ENCODE data around the gene BCAS3.

Gene BCAS3

GRCh38 chr17:61363601-61364462 is 686.2 kb downstream of the BCAS3 start:
- DNase-seq (ENCODE audit: low read depth in 2 of 2) = no peak

- no peak for DNase-seq (ENCODE audit: low read depth in 2 of 2)
These were observed 686.8 kb downstream of the BCAS3 start for GRCh38 chr17:61364463-61364846.

GRCh38 chr17:61366076-61366714 is 688.5 kb downstream of the BCAS3 start:
- no peak for DNase-seq (ENCODE audit: low read depth in 2 of 2)

- no peak for DNase-seq (ENCODE audit: low read depth in 2 of 2)
These were observed 689.2 kb downstream of the BCAS3 start for GRCh38 chr17:61366715-61367413.

- DNase-seq (ENCODE audit: low read depth in 2 of 2) = no peak
These were observed 690.6 kb downstream of the BCAS3 start for GRCh38 chr17:61368049-61368831.

- DNase-seq (ENCODE audit: low read depth in 2 of 2) = no peak
These were observed 691.3 kb downstream of the BCAS3 start for GRCh38 chr17:61368832-61369450.

- no peak for DNase-seq (ENCODE audit: low read depth in 2 of 2)
These were observed 692.1 kb downstream of the BCAS3 start for GRCh38 chr17:61369751-61370150.

- DNase-seq (ENCODE audit: low read depth in 2 of 2) = no peak
These were observed 693.5 kb downstream of the BCAS3 start for GRCh38 chr17:61371179-61371578.

GRCh38 chr17:61371606-61372005 is 694.0 kb downstream of the BCAS3 start:
- no peak for DNase-seq (ENCODE audit: low read depth in 2 of 2)

GRCh38 chr17:61372436-61372835 is 694.8 kb downstream of the BCAS3 start:
- DNase-seq (ENCODE audit: low read depth in 2 of 2) = no peak

- no peak for DNase-seq (ENCODE audit: low read depth in 2 of 2)
These were observed 699.5 kb downstream of the BCAS3 start for GRCh38 chr17:61376931-61377838.

GRCh38 chr17:61378658-61379456 is 701.2 kb downstream of the BCAS3 start:
- no peak for DNase-seq (ENCODE audit: low read depth in 2 of 2)

- no peak for DNase-seq (ENCODE audit: low read depth in 2 of 2)
These were observed 702.0 kb downstream of the BCAS3 start for GRCh38 chr17:61379457-61380216.

GRCh38 chr17:61380217-61380835 is 702.7 kb downstream of the BCAS3 start:
- no peak for DNase-seq (ENCODE audit: low read depth in 2 of 2)

- no peak for DNase-seq (ENCODE audit: low read depth in 2 of 2)
These were observed 703.3 kb downstream of the BCAS3 start for GRCh38 chr17:61380836-61381525.

- DNase-seq (ENCODE audit: low read depth in 2 of 2) = no peak
These were observed 703.9 kb downstream of the BCAS3 start for GRCh38 chr17:61381537-61381936.

- no peak for DNase-seq (ENCODE audit: low read depth in 2 of 2)
These were observed 705.4 kb downstream of the BCAS3 start for GRCh38 chr17:61382796-61383688.
